Stimulated activated CD4-positive, alpha-beta T cell treated with anti-CD3 and anti-CD28 coated beads, TNF-alpha, amount 100 ng/mL, for 24 hours (primary cell): ENCODE results near the gene PPP2R2B.

Source experiments
- DNase-seq, 3 experiments: peaks; one replicate each; pipeline ENCODE4 v3.0.0-alpha.2; 2020; ENCODE audit warnings: low read depth in 3 of 3

Gene PPP2R2B

DNA sequence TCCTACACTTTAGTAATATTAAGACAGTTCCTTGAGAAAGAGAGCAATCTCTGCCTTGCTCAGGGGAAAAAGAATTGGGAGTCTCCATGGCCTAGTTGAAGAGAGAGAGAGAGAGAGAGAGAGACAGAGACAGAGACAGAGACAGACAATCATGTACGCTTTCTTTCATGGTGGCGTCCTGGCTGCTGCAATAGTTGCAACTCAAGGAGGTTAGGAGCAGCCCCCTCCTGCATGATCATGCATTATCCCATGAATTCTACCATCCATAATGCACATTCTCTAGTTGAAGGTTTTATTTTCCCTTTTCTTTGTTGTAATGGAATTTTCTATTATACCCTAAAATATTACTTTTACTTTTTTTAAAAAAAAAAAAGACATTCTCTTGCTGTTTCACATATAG lies 50.7 kb downstream of the PPP2R2B start:
- no peak for DNase-seq

DNA sequence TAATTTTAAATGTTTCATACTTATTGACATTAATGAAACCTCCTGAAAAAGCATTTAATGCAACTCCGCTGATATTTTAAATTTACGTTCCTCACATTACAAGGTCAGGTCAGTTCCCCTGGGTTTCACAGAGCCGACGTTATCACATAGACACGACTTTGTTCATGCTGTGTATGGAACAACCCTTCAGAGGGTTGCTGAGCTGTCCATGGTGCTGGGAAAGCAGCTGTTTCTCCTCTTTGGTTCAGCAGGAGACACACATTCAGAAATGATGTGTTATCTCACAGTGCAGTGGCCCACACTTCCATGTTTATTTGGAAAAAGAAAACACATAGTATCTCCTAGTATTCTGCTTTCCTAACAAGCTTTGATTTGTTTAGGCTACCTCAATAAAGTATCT lies 53.5 kb downstream of the PPP2R2B start:
- DNase-seq = no peak

DNA sequence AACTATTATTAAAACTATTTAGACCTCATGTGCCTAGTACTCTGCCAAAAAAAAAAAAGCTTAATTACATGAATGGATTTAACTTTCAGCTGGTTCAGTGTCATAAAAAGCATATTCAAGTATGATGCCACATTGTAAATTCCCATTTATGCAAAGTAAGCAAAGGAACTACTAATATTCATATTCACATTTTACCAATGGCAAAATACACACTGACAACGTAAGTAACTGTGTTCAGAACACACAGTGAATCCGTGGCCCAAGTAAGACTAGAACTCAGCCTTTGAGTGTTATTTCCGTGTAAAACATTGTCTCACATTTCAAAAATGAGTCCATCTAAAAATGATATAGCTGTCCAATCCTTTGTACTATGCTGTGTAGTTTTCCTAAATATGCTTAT lies 56.8 kb downstream of the PPP2R2B start:
- no peak for DNase-seq

DNA sequence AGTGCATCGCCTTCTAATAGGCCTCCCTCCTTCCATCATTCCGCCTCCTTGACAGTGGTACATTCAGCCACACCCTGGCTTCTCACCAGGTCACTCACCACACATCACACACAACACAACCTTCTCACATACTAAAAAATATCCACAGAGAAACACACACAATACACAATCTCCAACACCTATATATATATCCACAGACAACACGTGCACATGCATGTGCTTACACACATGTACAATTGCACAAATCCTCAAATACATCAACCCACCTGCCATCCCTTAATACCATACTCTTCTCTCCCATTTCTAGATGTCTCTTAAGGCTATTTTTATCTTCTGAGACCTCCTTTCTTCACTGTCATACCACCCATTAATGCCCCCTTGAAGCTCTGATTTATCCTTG lies 57.6 kb downstream of the PPP2R2B start:
- no peak for DNase-seq

DNA sequence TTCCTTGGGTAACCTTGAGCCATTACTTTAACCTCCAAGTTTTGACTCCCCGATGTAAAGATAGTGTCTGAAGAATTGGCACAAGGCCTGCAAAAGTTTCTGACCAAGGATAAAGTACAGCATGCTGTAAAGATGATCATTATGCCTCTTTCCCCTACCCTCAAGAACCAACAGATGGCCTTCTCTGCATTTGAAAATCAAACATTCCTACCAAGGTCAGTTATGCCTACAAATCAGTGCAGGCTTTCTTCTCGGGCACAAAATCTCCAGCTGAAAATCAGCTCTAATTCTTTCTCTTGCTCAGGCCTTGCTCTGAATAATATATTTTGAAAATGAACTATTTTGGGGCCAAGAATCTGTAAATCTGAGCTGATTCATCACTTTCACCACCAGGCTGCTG lies 59.7 kb downstream of the PPP2R2B start:
- DNase-seq = no peak

DNA sequence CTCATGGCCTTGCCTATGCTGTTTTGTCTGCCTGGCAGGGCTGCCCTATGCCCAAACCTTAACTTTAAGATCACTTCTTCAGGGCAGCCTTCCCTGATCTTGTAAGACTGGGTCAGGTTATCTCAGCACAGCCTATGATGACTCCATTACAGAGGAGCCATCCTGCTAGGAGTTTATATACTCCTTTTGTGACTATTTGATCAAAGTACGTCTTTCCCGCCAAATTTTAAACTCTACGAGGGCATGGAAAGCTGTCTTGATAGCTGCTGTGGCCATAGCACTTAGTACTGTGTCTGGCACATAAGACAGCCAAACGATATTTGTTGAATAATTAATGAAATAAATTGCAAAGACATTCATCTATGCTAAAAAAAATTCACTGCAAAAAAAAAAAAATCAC lies 60.6 kb downstream of the PPP2R2B start:
- DNase-seq = no peak

DNA sequence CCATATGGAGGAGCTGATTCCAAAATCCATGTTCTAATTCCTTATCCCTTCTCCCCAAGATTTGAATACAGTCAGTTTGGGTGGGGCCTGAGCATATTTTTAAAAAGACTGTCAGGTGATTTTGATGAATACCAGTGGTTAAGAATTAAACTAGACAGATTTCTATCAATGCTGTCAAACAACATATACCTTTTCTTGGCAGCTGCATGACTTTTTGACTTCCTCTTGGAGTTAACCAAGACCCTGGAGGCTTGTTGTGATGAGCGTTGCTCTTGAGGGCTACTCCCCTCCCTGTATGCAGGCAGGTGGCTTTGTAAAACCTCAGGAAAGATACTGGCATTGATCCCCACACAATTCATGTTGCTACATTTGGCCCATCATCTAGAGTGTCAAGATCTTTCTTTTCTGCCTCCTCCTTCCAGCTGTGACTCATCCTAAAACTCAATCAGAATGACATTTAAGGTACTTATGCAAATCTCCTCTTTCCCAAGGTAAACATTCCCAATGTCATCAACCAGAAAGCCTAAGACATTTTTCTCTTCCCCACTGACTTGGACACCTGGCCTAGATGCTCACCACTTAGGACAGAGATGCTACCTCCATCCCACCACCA lies 61.7 kb downstream of the PPP2R2B start:
- no peak for DNase-seq

DNA sequence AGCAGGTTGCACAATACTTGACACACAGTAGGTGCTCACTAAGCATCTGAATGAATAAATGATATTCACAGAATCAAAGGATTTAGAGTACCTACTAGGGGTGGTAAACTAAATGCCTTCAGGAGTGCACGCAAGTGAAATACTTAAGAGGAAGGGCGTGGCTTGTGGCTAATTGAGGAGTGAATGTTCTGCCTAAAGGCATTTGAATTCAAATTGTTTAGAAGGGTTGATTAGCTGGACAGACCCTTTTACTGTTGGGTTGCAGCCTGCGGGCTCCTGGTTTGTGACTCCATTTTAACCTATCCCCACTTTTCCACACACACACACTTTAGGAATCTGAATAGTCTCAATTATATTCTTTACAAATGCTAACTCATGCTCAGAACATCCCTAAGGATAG lies 63.1 kb downstream of the PPP2R2B start:
- DNase-seq = no peak

DNA sequence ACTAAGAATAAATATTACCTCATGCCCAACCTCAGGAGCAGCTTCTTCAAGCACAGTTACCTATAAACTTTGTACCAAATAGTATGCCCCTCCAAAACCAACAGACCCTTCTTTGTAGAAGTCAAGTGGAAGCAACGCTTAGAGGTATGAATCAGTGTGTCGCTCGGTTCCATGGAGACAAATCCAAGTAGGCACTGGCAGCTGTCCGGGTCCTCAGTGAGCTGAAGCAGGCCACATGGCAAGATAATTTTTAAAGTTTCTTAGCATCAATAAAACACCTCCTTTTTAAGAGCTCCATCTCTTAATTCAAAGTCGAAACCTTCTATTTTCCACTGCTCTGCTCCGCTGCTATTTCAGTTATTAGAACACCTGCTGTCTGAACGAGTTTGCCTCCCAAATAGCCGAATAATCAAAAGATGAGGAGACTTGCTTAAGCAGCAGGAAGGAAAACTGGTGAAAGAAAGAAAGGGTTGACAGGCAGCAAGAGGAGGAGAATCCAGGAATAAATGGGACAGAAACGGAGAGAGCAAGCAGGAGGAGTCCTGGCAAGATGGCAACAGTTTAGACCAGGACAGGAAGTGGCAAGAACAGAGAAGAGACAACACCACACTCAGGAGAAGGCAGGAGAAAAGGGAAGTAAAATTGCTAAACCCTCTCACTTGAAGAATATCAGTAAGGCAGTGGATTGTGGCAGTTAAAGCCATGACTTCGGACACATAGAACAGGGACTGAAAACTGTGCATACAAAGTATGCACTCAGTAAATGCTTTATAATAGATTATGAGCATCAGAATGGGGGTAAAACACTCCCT lies 65.0 kb downstream of the PPP2R2B start:
- no peak for DNase-seq

DNA sequence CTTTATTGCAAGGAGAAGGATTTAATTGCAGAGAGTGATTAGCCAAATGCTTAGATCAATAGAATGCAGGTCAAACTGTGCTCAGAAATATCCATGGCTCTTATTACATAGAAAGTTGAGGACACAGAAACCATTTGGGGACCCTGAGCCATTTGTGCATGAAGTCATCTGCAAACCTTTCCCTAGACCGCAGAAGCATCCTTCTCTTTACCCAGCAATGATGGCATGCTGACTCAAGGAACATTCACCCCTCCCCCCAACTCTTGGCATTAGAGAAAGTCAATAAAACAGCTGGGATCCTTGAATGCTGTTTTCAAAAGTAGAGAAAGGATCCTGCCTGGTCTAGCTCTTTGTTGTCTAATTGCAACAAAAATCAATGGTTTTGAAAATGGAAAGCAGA lies 73.5 kb downstream of the PPP2R2B start:
- no peak for DNase-seq

DNA sequence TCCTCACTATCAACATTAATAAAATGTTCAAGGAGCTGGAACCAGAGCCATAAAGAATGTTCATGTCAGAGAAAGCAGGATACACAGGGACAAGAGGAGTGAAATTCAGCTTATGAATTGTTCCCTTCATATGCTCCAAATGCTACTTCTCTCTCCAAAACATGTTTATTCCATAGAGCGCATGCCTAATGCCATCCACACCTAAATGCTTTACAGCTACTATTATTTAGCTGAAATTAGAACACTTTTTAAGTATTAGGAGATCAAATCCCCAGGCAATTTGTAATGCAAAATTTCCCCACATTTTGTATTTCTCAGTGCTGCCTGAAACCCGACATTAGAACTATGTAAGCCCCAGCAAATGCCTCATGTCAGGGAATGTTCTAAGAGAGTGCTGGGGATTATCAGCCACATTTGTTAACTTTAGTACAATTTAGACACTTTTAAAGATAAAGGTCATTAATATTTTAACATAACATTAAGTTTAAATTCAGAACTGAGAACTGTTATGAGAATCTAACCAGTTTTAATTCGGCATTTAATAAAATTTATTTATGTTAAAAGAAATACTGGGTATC lies 75.5 kb downstream of the PPP2R2B start:
- no peak for DNase-seq

DNA sequence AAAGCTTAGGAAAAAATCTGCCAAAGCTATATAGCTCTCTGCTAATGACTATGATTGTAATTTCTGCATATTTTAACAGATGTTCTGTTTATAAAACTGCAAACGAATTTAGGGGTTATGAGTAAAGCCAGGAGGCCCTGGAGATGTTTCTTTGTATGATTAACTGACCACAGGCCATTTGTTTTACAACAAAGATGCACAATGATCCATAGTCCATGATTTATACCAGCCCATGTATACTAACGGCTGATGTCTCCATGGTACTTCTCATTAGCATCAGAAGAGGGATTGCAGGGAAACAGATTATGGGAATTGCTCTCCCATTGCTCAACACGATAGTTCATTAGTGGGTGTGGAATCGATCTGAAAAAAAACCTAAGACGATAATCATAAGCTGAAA lies 78.9 kb downstream of the PPP2R2B start:
- DNase-seq = no peak

DNA sequence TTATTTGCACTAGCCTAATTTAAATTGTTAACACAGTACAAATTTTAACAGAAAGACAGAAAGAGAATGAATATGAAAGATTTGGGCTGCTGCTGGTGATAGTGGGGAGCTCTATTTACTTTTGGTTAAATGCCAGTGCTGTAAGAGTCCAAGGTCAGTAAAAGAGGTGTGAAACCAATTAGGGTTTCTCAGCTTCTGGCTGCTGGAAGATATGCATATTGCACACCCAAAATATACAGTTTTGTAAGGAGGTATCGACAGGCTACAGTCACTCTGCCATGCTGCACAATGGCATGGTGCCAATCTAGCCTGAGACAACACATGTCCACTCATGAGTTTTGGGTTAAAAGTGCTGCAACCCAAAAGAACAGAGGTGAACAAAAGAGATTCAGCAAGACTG lies 79.3 kb downstream of the PPP2R2B start:
- no peak for DNase-seq

DNA sequence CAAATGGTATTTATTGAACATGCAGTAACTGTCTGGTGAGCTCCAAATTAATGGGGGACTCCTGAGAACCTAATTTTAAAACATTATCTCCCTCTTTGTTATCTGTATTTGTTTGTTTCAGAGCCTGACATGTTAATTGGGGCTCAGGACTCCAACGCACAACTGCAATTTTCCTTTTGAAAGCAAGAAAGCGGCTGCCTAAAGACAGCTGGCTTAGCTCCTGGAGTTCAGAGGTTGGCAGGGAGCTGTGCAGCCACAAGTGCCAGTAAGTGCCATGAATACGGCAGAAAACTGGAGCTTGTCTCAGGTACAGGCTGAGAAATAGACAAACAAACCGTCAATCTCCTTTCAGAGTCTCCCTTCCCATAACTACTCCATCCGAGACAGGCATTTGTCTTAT lies 80.9 kb downstream of the PPP2R2B start:
- no peak for DNase-seq

DNA sequence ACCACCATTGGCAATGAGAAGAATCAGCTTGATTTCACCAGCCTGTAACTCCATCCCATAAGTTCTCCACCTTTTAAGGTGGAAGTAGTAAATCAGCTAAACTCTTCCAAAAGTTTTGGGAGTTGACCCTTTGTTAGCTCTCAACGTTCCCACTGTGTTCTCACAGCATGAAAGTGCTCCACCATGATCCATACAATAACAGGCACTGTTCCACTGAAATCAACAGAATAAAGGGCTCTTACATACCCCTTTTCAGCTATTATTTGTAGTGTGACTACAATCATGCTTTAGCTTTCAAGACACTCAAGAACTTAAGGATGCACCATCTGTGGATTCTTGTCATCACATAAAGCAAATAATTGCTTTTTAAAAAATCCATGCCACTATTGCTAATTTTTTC lies 81.6 kb downstream of the PPP2R2B start:
- DNase-seq = no peak

DNA sequence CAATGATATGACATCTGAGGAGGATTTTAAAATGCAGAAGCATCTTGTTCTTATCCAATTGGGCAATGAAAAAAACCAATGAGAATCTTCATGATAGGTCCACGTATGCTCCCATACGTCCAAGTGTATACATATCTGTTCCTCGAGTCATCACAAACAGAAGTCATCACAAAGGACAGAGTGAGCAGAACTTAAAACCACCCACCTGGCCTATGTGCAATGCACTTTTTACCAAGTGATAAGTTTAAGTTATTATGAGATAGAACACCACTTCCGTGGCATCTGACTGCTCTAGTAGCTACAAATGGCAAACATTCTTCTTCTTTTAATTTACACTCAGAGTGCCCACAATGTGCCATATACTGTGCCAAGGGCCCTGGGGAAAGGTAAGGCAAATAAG lies 82.4 kb downstream of the PPP2R2B start:
- no peak for DNase-seq

DNA sequence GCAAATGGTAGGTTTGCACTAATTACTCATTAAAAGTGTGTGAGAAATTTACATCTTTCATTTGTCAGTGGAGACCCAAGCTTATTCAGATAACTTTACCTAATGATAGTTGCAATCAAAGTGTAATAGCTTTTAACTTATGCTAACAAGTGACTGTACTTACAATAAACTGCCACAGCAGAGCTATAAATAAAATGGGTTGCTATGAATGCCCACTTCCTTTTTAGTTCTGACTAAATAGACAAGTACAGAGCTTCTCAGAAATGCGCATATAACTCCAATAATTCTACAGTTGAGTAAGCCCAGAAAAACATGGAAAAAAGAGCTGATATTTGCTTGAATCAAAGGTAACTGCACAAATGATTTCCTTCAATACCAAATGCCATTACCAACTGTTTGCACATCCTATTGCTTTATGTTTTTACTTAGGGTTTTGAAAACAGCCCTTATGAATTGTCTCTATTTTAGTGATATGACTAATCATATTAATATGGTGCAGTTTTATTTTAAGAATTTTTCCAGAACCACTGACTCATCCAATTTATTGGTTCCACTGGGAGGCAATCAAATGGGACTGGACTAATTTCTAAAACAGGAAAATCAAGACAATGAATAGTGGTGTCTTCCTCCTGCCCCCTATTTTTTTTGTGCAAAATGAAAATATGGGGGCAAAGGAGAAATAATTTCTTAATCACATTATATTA lies 84.1 kb downstream of the PPP2R2B start:
- no peak for DNase-seq

DNA sequence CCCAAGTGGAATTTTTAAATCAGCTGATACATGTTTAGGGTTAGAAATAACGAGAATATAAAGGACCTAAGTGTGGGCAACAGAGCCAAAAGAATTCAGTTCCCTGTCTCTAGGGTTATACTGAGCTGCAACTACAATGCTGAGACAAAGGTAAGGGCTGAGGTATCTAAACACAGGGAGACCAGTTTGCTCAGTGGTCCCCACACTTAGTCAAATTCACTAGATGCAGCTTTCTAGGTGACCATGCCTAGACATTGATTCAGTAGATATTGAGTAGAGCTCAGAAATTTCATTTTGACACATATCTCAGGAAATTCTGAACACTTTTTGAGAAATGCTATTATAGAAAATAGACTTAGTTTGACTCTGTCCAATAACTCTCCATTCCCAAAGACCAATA lies 84.8 kb downstream of the PPP2R2B start:
- no peak for DNase-seq

DNA sequence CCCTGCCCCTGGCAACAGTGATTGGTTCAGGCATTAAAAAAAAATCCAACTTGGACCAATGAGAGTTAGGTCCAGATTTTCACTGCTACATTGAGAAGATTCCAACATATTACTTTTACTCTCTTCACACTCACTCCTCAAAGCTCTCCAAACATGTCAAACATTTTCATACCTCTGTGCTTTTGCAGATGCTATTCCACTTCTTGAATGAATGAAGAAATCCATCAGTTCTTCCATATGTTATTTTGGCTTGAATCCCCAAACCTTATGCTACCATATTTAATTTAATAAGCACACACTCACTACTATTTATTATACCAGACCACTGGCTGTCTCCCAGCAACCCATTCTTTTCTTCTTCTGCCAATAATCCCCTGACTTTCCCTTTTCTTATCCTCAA lies 87.1 kb downstream of the PPP2R2B start:
- no peak for DNase-seq

DNA sequence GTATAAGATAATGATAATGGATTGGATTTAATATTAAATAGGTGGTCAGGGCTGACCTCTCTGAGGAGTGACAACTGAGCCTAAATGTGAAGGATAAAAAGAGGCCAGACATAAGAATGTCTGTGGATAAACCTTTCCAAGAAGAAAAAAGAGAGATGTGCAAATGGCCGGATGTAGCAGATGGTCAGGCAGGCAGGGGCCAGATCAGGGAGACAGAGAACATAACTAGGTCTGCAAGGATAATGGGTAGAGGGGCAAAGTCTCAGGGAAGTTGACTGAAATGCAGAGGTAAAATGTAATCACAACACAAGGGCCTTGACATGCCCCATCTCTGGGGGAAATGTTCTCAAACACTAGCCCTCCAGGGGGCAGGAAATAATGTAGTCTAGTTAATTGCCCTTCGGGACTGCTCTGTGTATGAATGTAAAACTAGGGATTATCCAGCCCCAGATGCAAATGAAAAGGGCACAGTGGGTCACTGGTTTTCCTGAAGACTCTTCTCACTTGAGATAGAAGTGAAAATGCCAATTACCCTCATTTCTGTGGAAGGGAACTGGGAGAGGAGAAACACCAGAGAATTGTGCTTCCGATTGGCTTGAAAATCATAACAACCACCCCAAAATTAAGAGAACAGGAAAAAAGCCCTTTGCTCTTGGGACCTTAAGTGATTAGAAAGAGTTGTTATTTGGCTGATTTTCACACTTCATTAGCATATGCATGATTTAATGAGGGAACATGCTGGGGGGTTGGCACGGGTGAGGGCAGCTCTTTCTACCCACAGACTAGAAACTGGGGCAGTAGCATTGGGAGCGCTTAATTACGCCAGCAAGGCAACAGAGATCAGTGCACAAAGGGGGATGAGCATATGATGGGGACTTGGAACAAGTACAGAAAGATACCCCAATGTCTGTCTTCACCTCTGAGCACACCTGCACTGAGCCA lies 88.6 kb downstream of the PPP2R2B start:
- no peak for DNase-seq

DNA sequence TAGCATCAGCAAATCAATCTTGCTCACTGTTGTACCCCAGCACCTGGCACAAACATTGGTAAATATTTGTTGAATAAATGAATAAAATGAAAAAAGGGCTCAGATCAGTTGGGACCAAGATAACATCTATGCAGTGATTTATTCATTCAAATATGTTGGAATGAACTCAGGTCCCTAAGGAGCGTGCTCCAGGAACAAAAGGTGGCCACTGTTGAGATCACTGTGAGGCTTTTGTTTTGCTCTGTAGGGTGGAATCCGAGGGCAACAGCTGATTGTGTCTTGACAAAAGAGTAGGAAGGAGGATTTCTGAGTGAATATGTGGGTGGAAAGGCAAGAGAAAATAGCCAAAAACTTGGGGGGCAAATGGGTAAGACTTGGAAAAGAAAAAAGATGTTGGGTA lies 89.7 kb downstream of the PPP2R2B start:
- no peak for DNase-seq

DNA sequence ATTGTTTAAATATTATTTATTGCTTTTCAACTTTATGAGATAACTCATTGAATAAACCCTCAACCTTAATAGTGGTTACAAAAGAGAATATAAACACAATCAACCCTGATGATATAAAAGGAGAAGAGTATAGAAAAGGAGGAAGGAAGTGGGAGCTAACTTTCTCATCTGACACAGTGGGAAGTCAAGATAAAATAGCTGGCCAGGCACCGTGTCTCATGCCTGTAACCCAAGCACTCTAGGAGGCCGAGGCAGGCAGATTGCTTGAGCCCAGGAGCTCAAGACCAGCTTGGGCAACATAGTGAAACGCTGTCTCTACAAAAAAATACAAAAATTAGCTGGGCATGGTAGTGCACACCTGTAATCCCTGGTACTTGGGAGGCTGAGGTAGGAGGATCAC lies 93.5 kb downstream of the PPP2R2B start:
- DNase-seq = no peak
